Activated B cell treated with CpG ODN at 0.5 μM for 24 hours (primary cell): ENCODE results near the gene CD8B2. TPM values are rescaled to one million over a fixed set of nuclear protein-coding genes. Genes with fewer than 3 reads are reported as not detected.
"Not testable (repeated sequence)": the region's sequence is repeated elsewhere in the genome, so short reads cannot be mapped to it uniquely, and the experiment has no call there.

Source experiments
- ATAC-seq: fragments of 200-7000 bp; cut with Tn5 transposase; one replicate; pipeline ENCODE4 v1.10.0; 2021; ENCODE audit warnings: low read depth, mild to moderate bottlenecking, moderate library complexity
- CTCF ChIA-PET: fragments of 350-600 bp; sonication (Branson Sonifier 250); formaldehyde crosslinking; loops from one replicate; lab custom pipeline; 2021; ENCODE audit warnings: antibody characterized with exemption; lab: Charles Lee
- POLR2A ChIA-PET: fragments of 350-600 bp; sonication (Branson Sonifier 250); formaldehyde crosslinking; loops from one replicate; lab custom pipeline; 2021; ENCODE audit warnings: antibody characterized with exemption; lab: Charles Lee
- DNase-seq: peaks from one replicate; pipeline ENCODE4 v3.0.0; 2022
- H3K27ac Mint-ChIP-seq: one replicate; pipeline ENCODE4 v1.8.0; 2020; ENCODE audit warnings: mixed read lengths
- H3K27me3 Mint-ChIP-seq: one replicate; pipeline ENCODE4 v1.8.0; 2021; ENCODE audit warnings: mixed read lengths
- H3K36me3 Mint-ChIP-seq: one replicate; pipeline ENCODE4 v1.8.0; 2021; ENCODE audit warnings: low read depth, mixed read lengths
- H3K4me1 Mint-ChIP-seq: one replicate; pipeline ENCODE4 v1.8.0; 2021; ENCODE audit warnings: mixed read lengths
- H3K4me3 Mint-ChIP-seq: one replicate; pipeline ENCODE4 v1.8.0; 2020; ENCODE audit warnings: mild to moderate bottlenecking, mixed read lengths
- H3K9me3 Mint-ChIP-seq: one replicate; pipeline ENCODE4 v1.8.0; 2020; ENCODE audit warnings: mixed read lengths
- intact Hi-C: fragments of 100-400 bp; cut with micrococcal nuclease; formaldehyde crosslinking; loops from one replicate; pipeline ENCODE4 v1.15.1; 2024
- total RNA-seq: library from RNA; stranded (reverse); gene quantifications from 2 replicates; pipeline ENCODE4 v1.2.3, GENCODE V29; 2022

Gene CD8B2
- not detected in 2 replicates for total RNA-seq

- DNase-seq, intact Hi-C loops, H3K27ac Mint-ChIP-seq, H3K4me3 Mint-ChIP-seq, CTCF ChIA-PET, H3K4me1 Mint-ChIP-seq, POLR2A ChIA-PET, H3K9me3 Mint-ChIP-seq, H3K36me3 Mint-ChIP-seq, ATAC-seq: not testable (repeated sequence)
- peaks cover 15% of the 10 kb centered on the region for H3K27me3 Mint-ChIP-seq
Measured at GRCh38 chr2:106486551-106487385, at the start of gene CD8B2. TSS of gene CD8B2 (plus strand) at chr2:106487364. CDS start at chr2:106487427, 63 bp downstream.

- ATAC-seq, H3K4me1 Mint-ChIP-seq, intact Hi-C loops, H3K4me3 Mint-ChIP-seq, H3K27me3 Mint-ChIP-seq, DNase-seq, CTCF ChIA-PET, H3K9me3 Mint-ChIP-seq, POLR2A ChIA-PET, H3K27ac Mint-ChIP-seq, H3K36me3 Mint-ChIP-seq: not testable (repeated sequence)
Measured at GRCh38 chr2:106461882-106462281, 25.3 kb upstream of the CD8B2 start.

GRCh38 chr2:106467516-106467915 is 19.6 kb upstream of the CD8B2 start:
- ATAC-seq, CTCF ChIA-PET, POLR2A ChIA-PET: not testable (repeated sequence)

DNA sequence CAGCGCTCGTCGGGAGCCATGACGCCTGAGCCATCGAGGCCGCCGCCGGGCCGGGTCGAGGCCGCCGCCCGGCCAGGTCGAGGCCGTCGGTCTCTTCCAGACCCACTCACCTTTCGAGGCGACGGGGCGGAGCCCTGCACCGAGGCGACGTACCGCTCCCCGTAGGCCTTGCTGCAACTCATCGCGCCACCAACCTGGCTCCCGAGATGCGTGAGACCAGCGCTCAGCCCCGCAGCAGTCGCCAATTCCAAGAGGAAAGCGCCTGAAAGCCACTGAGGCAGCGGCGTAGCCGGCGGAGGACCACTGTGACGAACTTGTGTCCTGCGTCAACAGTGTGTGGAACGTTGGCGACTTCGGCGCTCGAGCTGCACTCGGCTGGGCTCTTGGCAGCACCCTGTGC is 19.1 kb upstream of the CD8B2 start, which contains the start of gene RGPD3:
RGPD3 (minus strand) TSS at position 307 of the 400 bp plus-strand sequence; CDS start at position 182, 125 bp downstream.
- H3K4me1 Mint-ChIP-seq, intact Hi-C loops, DNase-seq, POLR2A ChIA-PET, H3K9me3 Mint-ChIP-seq, H3K4me3 Mint-ChIP-seq, H3K27ac Mint-ChIP-seq, ATAC-seq, H3K36me3 Mint-ChIP-seq, H3K27me3 Mint-ChIP-seq, CTCF ChIA-PET: not testable (repeated sequence)

More at GRCh38 chr2:106467516-106467915, 19.6 kb upstream of the CD8B2 start:
- H3K27ac Mint-ChIP-seq, H3K4me3 Mint-ChIP-seq, H3K27me3 Mint-ChIP-seq, DNase-seq, H3K4me1 Mint-ChIP-seq, intact Hi-C loops, H3K36me3 Mint-ChIP-seq, H3K9me3 Mint-ChIP-seq: not testable (repeated sequence)

GRCh38 chr2:106470658-106471057 is 16.5 kb upstream of the CD8B2 start:
- not testable (repeated sequence) for DNase-seq

DNA sequence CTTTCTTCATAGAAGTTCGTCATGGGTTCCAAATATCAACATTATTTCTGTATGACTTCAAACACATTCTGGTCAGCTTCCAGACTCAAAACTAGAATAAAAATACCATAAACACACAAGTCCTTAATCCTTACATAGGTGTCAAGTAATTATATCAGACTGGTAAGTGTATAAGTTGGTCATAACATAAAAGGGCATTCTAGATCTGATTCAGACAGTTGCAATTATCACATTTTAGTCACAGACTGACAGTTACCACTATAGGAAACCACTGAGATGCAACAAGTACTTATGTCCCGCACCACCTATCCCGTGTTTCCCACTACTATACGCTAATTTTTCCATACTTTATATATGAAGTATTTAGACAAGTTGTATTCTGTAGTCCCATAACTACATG is 9.5 kb upstream of the CD8B2 start:
- CTCF ChIA-PET, POLR2A ChIA-PET, intact Hi-C loops, H3K36me3 Mint-ChIP-seq, ATAC-seq, DNase-seq, H3K27me3 Mint-ChIP-seq, H3K4me1 Mint-ChIP-seq, H3K4me3 Mint-ChIP-seq, H3K27ac Mint-ChIP-seq, H3K9me3 Mint-ChIP-seq: not testable (repeated sequence)

More at GRCh38 chr2:106470658-106471057, 16.5 kb upstream of the CD8B2 start:
- H3K27ac Mint-ChIP-seq, H3K4me1 Mint-ChIP-seq, H3K4me3 Mint-ChIP-seq, POLR2A ChIA-PET, intact Hi-C loops, ATAC-seq, H3K27me3 Mint-ChIP-seq, H3K36me3 Mint-ChIP-seq, H3K9me3 Mint-ChIP-seq, CTCF ChIA-PET: not testable (repeated sequence)

DNA sequence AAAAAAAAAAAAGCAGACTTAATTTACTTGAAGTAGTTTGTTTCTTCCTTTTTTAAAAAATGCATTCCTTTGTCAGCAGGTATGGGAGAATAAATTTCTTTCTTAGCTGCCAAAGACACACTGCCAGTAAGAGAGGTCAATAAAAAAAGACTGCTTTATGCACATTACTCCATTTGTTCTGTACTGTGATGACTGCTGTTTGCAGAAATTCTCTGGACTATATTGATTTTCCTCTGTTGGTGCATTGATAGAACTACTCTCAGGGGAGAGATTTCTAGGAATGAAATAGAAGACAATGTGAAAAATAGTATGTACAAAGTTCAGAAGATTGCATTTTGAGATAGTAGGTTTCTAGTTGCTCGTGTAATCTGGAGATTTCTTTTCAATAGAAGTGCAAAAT is 7.6 kb upstream of the CD8B2 start:
- intact Hi-C loops, POLR2A ChIA-PET, H3K36me3 Mint-ChIP-seq: not testable (repeated sequence)

DNA sequence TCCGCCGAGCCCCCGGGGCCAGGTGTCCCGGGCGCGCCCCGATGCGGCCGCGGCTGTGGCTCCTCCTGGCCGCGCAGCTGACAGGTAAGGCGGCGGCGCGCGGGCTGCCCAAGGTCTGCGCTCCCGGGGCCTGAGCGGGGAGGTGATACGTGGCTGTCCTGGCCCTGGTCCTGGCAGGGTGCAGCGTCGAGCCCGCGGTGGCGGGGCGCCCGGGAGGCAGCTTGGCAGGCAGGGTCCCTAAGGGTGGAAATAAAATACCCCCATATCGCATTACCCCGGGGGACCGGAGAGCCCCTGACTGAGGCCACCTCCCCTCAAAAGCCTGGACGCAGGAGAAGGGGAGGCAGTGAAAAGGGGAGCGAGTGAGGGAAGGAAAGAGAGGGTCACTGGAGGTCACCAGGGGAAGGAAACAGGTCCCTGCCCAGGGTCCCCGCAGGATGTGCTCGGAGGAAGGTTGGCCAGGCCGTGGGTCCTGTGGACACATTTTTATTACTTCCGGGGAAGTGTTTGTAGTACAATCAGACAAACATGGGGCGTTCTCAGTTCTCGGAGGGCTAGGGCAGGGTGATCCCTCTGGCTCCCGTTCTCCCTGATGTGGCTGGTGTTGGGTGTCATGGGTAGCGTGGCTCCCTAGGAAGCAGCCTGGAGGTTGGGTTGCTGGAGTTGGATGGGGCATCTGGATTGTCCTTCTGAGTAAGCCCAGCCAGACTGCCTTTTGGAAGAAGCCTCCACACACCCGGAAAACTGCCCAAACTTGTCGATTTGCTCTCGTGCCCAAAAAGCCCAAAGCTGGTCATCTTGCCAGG is 425 bp downstream of the CD8B2 start:
- ATAC-seq: not testable (repeated sequence)

More for the DNA sequence above, 7.6 kb upstream of the CD8B2 start:
- DNase-seq, CTCF ChIA-PET, ATAC-seq, H3K9me3 Mint-ChIP-seq, H3K4me3 Mint-ChIP-seq, H3K4me1 Mint-ChIP-seq, H3K27me3 Mint-ChIP-seq, H3K27ac Mint-ChIP-seq: not testable (repeated sequence)

GRCh38 chr2:106489701-106490100 is 2.5 kb downstream of the CD8B2 start:
- intact Hi-C loops: not testable (repeated sequence)

More for the DNA sequence above, 425 bp downstream of the CD8B2 start:
- DNase-seq, H3K27ac Mint-ChIP-seq, H3K4me3 Mint-ChIP-seq, H3K36me3 Mint-ChIP-seq, CTCF ChIA-PET, H3K9me3 Mint-ChIP-seq, H3K4me1 Mint-ChIP-seq, intact Hi-C loops, POLR2A ChIA-PET: not testable (repeated sequence)
- peaks cover 15% of the 10 kb centered on the region for H3K27me3 Mint-ChIP-seq

GRCh38 chr2:106492399-106492798 is 5.2 kb downstream of the CD8B2 start:
- H3K27ac Mint-ChIP-seq, H3K4me3 Mint-ChIP-seq, H3K4me1 Mint-ChIP-seq, H3K36me3 Mint-ChIP-seq, ATAC-seq, intact Hi-C loops, H3K27me3 Mint-ChIP-seq, H3K9me3 Mint-ChIP-seq, DNase-seq, POLR2A ChIA-PET, CTCF ChIA-PET: not testable (repeated sequence)

More at GRCh38 chr2:106489701-106490100, 2.5 kb downstream of the CD8B2 start:
- H3K36me3 Mint-ChIP-seq, H3K4me1 Mint-ChIP-seq, POLR2A ChIA-PET, DNase-seq, H3K9me3 Mint-ChIP-seq, ATAC-seq, CTCF ChIA-PET, H3K4me3 Mint-ChIP-seq, H3K27ac Mint-ChIP-seq: not testable (repeated sequence)
- H3K27me3 Mint-ChIP-seq: peaks cover 10% of the 10 kb centered on the region

DNA sequence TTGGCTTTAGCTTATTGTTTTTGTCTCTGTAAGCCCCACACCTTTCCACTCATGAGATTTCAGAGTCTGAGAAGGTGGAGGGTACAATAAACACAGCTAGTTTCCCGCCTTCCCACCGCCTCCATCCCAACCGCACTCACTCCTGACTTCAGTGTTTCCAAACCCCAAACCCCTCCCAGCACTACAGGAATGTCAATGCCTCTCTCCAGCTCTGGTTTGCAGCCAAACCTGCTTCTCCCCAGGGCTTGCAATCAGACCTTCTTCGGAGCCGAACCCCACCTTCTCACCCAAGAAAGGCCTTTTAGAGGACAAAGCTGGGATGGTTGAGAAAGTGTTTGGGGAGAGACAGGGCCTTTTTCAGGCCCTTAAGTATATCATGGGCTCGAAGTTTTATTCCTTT is 5.7 kb downstream of the CD8B2 start:
- DNase-seq, H3K27me3 Mint-ChIP-seq, H3K27ac Mint-ChIP-seq, H3K36me3 Mint-ChIP-seq, H3K4me1 Mint-ChIP-seq, intact Hi-C loops, ATAC-seq, H3K9me3 Mint-ChIP-seq, POLR2A ChIA-PET, CTCF ChIA-PET, H3K4me3 Mint-ChIP-seq: not testable (repeated sequence)
